ENCODE data around the gene ETV6.
A peak's percentile ranks its signal among the peaks of the same experiment; 100 is the strongest.

Gene ETV6

DNA sequence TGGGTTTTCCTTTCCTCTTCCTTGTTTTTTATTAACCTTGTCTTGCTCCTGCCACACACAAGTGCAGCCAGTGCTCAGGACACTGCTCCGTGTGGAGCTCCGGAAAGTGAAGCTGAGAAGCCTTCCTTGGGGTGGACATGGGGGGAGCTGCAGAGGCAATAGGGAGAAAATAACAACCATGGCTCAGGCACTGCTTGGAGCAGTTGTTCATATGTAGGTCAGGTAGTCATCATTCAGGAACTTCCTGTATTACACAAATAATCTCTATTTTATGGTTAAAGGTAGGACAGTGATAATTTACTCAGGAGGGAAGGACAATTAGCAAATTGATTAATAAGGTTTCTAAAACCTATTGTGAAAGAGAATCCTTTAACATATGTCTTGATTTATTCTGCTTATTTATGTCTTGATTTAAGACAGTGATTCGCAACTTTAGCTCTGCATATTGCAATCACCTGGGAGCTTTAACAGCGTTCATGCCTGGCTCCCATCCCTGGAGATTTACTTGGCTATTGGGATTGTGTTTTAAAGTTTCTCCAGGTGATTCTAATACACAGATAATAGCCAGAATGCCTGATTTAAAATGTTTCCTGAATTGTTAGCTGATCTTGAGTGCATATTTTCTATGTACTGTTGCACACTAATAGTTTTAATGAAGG is 92.1 kb downstream of the ETV6 start:
- DNase-seq (ENCODE audit: low spot score), result no peak

DNA sequence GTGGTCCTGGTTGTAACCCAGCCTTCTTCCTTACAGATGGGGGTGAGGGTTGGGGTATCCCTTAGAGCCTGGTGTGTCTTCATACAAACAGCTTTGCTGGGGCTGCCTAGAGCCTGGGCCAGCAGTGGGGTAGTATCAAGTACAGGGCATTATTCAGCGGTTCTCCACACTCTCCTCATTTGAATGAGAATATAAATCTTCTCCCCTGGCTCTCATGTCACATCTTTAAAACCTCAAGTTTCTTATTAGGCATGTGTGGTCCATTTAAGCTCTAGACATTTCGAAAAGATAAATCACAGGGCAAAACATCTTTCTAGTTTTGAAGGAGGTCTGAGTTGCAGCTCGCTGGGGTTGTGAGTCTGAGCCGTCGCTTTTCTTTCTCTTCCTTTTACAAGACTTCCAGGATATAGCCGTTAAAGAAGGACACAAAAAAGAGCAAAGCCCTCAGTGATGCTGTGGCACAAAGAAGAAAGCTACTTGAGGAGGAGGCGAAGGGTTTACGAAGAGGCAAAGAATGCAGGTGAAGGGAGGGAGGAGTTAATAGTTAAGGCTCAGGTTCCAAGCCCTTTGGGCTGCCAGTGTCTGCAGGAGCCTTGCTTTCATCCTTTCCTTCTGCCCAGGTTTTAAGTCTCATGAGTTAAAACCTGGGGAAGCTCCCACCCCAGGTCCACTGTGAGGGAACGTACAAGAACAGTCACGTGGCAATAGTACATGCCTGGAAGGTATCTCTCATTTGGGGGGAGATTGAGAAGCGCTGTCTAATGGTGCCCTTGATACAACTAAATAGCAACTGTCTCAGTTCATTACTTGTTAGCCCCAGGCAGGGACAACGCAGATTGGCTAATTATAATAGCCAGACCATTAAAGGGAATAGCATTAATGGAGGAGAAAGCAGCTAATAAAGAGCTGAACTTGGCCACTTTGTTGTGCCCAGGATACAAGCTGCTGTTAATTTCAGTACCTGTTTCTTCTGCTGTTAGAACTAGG is 94.2 kb downstream of the ETV6 start:
- no peak for DNase-seq (ENCODE audit: low spot score)

DNA sequence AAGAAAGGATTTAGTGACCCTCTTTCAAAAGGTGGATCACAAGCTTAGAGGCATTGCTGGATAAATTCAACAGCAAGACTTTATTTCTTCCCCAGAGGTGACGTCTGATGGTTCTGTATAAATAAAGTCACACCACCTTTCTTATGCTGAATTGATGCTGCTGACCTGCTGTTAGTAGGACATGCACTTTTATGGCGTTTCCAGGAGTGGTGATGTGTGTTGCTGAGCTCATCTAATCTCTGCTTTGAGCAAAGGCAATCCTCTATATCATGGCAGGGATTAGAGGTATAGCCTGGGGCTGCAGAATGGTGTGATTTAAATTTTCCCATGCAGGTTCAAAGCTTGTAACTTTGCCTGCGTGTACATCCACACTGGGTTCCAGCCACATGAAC is 94.9 kb downstream of the ETV6 start:
- DNase-seq (ENCODE audit: low spot score), result no peak

DNA sequence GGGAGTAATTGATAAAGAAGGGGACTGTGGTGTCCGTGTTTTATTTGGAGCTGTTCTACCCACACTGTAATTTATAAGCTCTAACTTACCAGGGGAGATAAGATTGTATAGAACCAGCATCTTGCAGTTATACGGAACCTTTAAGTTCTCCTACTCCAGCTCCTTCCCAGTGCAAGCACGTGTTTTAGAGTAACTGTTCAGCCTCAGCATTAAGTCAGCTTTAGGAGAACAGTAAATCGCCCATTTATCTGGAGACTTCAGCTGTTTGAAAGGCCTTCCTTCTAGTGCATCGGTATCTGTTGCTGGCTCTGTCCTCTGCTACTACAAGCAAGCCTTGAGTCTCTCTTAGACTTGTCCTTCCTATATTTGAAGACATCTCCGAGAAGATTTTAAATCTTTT is 95.6 kb downstream of the ETV6 start:
- DNase-seq (ENCODE audit: low spot score), result no peak

DNA sequence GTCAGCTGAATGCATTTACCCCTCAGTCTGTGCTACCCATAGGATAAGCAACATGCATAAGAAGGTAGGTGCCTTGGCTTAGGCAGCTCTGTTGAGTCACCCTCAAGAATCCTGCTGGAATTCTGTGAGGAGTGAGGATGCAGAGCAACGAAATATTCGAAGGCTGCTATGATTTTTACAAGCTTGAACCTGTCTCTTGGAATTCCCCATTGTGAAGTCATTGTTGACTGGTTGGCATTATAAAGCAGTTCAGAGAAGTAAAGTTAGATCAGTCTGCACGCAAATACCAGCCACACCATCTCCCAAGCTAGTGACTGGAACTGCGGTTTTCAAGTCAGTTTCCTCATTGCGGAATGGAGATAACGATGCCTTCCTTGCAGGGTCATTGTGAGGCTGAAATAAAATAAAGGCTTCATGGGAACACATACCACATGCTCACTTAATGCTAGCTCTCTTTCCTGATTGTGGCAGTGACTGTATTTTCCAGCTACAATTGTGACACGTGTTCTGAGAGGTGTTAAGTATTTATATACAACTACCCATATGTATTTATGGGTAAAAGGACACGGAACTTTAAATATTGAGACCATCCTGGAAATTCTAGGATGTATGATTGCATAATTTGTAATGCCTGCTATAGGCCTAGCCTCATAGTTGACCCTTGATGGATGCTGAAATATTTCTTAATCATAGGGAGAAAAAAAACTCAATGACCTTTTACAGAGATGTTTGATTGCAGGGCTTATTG is 96.7 kb downstream of the ETV6 start:
- peak; percentile 50 for DNase-seq (ENCODE audit: low spot score)

DNA sequence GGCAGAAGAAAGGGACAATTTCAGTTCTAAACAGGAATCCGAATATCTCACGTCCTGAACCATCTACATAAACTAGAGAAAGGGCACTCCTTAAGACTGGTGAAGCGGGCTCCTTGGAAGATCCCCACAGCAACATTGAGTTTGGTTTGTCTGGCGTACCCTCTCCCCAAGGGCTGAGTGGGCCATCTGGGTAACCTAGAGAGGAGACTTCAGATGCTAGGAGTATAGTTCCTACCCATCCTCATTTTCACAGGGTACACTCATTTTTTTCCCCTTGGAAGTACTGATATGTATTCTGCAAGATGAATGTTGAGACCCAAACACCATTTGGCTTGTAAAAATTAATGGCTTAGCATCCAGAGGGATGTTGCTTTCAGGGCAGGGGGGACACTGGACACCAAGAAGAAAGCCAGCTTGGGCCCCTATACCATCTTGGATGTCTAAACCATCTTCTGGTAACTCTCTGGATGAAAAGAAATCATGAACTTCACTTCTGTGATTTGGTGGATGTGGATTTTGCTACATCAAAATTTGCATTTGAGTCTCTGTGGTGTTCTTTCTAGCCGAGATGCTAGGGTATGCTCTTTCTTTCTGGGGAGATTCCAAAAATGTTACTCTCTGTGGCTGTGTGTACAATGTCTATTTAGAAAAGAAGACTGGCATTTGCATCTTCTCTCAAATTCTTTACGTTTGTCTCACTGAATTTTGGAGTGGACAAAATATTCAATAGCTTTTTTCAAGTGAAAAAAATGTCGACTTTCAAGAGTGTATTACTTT is 97.7 kb downstream of the ETV6 start:
- peak; percentile 31 for DNase-seq (ENCODE audit: low spot score)

DNA sequence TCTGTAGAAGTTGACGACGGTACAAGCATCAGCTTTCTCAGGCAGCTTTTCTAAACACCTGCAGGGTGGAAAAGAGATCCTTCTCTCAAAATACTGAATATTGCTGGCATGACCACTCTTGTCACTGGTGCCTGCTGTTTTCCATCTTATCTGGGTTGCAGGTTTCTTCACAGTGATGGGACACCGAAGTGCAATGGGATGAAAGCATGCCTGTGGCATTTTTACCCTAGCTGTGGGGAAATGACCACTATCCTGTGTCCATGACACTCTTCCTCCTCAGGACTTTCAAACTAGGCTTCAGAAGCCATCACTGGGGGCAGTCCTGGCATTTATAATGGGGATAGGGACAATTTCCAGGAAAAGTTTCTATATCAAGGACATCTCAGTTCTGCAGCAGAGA is 98.5 kb downstream of the ETV6 start:
- no peak for DNase-seq (ENCODE audit: low spot score)

DNA sequence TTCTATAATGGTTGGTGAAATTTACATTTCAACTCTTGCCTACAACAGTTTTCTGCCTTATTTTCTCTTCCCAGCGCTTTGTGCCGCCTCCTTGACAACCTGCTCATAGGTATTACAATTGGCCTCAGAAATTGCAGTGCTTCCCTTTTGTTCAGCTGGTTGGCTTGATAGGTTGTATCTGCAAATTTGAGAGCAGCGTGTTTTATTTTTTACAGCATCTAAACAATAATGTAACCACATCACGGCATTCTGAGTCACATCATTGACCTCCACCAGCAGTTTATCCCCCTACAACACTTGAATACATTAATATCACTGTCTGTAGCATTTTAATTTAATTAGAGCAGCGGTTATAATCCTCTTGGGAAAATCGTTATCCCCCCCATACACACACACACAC is 99.4 kb downstream of the ETV6 start:
- peak; percentile 46 for DNase-seq (ENCODE audit: low spot score)

DNA sequence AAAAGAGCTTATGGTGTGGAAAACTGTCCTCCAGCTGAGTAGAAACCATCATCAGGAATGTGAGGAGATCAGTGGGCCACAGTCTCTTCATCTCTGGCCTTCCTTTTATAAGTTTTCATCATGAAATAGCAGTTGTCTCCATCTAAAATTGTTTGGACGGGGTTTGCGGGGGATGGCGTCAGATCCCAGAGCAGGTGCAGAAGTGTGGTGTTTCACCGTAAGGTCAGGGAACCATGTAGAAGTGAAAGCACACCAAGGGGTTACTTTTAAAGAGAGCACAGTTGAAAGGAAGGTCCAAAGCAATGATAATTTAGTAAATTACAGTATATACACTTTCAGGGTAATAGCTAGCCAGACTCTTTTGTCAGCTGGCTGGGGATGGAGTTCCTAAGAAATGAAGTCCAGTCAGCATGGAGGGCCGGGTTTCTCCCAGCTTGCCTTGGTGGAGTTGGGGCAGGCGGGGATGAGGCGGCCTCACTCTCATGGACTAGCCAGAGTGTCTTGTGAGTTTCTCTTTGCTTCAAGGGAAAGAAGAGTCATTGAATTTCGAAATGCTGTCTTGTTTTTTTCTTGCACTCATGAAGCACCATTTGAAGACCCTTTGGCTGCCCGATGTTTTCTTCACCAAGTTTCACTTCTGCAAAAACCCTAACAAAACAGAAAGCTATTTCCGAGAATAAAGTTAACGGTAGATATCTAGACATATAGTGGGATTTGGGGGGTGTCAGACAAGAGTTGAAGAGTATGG is 100.6 kb downstream of the ETV6 start:
- peak; percentile 96 for DNase-seq (ENCODE audit: low spot score)

DNA sequence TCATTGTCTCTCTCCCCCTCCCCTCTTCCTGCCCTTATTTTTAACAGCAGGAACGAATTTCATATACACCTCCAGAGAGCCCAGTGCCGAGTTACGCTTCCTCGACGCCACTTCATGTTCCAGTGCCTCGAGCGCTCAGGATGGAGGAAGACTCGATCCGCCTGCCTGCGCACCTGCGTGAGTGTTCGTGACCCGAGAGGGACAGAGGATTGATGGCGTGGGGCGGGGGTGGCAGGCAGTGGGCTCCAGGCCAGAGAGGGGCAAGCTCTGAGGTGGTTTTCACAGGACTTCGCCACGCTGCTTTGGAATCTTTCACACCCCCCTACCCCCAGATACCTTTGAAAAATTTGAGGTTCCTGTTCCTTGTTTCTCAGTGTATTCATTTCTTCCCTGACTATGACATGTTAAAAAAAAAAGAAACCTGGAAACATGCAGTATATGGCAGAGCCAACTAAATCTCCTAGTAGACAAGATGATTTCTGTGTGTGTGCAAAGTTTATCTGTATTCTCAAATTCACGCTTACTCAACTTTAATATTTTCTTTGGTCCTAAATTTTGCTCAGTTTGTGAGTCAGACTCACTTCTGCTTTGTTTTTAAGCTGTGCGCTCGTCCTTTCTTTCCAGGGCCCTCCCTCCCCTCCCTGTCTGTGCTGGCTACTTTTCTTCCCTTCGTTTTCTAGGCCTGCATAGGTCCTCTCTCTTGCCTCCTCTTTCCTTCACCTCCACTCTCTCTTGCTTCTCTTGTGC is 103.1 kb downstream of the ETV6 start:
- no peak for DNase-seq (ENCODE audit: low spot score)

DNA sequence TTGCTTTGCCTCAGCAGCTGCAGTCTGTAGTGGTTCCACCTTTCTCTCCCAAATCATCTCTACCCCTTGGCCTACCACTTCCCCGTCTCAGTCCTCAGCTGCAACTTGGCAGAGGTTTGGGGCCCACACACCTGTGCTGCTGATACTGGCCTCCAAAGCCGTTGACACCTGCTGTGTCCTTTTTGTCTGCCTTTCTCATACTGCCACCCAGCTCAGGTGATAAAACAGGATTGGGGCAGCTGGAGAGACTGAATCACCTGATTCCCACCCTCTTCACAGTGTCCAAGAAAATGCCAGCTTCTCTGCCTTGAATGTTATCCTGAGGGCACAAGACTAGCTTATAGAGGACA is 103.7 kb downstream of the ETV6 start:
- peak; percentile 47 for DNase-seq (ENCODE audit: low spot score)

DNA sequence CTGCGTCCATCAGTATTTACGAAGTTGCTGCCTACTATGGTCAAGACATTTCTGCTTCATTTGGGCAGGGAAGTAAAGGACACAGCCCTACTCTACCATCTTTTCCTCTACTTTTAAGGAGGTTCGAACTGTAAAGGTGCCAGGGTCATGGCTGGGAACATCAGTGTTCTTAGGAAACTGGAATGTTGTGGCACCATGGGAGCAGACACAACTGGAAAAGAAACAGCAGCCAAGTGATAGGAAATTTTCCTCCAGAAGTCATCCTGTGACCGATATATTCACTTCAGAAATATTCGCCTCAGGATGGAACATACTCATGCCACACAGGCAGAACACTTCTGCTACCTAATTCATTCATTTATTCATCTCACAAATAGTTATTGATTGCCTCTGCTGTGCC is 104.4 kb downstream of the ETV6 start:
- DNase-seq (ENCODE audit: low spot score), result no peak

DNA sequence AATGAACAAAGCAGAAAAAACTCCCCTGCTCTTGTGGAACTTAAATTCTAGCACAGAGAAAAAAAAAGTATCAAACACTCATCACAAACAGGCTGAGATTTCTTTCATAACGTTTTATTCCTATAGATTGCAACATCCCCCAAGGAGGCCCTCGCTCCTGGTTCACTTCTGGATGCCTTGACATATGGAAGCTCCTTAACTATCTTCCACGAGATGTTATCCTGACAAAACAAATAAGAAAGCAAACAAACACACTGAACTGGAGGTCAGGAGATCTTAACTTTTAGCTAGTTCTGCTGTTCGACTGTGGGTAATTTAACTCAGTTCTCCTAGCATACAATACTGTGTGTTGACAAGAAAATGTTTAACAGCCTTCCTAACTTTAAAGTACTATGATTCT is 104.8 kb downstream of the ETV6 start:
- no peak for DNase-seq (ENCODE audit: low spot score)

DNA sequence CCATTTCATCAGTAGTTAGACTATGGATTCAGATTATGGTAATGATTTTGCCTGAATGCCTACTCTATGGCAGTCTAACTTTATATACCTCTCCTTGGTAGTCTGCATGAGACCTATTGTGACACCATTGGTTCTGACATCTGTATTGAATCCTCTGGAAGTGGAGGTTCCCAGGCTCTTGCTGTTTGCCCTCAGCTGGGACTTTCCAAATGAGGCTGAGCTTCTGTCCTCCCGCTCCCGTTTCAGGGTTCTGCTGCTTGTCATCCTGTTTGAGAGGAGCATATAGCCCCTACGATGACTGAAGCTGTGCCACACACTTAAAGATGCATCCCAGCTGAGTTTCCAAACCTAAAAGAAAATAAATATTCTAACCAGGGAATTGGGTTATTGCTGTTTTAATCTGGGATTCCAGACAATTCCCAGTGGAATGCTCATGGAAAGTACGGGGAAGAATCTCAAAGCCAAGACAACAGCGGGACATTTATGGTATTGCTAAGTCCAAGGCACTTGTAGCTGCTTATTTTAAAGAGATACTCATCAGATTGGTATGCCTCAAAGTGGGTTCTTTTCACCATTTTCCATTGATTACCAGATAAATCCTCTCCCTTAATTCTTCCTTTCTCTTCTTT is 105.9 kb downstream of the ETV6 start:
- DNase-seq (ENCODE audit: low spot score), result no peak

DNA sequence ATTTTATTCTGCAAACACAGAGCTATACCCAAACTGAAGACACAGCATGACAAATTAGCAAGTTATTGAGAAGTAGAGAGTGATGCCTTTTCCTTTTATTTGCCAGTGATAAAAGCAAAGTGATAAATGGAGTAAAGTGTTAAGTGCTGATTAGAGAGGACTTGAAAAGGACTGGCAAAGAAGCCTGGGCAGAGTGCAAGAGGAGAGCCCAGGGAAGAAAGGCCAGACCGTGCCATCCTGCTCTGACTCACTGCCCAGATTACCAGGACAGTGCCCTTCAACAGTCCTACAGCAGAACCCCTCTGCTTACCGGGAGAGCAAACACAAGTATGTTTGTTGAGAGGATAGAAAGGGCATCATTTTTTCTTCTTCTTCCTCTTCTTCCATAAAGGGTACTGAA is 106.5 kb downstream of the ETV6 start:
- DNase-seq (ENCODE audit: low spot score), result no peak

DNA sequence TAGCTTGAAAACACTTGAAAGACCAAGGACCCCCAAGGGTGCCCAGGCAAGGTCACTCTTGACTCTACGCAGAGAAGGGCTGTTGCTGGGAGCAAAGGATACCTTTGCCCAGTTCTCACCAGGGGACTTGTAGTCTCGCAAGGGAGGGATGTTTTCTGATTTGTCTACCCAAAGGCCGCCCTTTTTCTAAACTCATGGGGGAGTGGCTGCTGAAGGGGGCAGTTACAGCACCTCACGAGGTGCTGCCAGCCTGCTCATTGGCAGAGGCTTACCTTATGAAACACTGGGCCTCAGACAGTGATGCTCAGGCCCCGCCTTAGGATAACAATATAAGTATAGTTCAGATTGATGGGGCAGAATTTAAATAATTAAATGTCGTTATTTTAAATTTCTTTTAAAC is 107.0 kb downstream of the ETV6 start:
- no peak for DNase-seq (ENCODE audit: low spot score)

DNA sequence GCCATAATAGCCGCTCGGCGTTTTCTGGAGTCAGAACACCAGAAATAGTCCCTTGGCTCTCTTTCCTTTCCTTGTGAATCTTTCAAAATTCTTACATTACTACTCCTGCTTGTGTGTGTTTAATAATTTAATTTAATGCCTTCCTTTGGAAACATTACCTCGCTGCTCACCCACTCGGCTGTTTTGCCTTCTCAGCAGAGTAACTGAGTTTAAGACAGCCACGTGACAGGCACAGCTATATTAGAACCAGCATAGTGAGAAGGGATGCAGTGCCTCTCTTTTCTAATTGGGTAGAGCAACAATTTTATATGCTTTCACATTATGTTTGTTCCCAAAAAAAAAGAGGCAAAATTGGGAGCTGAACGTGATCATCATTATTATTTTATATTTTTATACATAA is 107.6 kb downstream of the ETV6 start:
- no peak for DNase-seq (ENCODE audit: low spot score)

DNA sequence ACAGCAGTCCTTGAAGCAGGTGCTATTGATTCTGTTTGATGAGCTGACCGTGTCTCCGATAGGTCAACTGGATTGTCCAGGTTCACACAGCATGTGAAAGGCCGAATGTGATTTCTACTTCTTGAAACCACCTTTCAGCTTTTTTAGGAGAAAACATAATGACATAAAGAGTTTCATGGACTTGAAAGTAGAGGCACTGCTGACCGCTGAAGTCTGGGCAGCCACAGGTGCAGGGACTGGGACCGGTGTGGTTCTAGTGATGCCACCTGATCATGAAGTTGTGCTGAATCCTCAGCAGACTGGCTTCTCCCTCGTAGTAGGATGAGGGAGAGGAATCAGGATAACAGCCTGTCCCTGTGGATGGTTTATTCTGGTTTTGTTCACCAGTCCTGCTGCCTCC is 108.1 kb downstream of the ETV6 start:
- no peak for DNase-seq (ENCODE audit: low spot score)

DNA sequence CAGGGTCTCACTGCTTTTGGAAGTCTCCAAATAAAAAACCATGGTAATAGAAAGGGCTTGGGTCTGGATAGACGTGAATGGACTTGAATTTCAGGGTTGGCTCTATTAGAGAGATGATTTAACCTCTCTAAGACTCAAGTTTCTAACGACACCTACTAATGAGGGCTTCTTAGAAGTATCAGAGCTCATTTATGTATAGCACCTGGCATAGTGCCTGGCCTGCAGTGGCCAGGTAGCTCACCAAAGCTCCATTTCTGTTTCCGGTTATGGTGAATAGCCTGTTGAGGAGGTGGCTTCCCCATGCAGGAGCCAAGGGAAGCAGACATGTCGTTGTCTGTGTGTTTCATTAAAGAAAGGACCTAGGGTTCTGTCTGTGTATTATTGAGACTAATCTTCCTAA is 108.6 kb downstream of the ETV6 start:
- no peak for DNase-seq (ENCODE audit: low spot score)
